ENCODE measurements around the gene ENDOD1.

ENDOD1 gene

DNA sequence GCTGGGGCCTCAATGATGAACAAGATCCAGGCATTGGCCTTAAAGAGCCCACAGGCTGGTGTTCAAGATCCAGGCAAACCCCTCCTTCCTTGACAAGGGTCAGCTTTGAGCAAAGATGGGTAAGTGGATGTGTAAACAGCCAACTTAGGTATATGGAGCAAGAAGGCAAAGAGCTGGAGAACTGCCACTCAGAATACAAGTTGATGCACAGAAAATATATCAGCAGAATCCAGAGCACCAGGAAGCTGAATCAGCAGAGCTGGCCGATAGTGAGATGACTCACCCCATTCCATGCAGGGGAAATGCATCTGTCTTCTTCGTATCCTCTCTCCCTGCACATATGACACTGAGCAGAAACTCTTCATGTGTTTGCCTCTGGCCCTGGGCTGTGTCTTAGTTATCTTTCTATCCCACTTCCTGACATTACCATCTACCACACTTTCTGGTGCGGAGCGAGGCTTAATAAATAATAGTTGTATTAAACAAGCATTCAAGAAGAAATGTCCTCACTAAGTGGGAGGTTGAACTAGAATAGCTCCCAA lies 57.8 kb downstream of the ENDOD1 start:
- peaks cover 33% of the 10 kb centered on the region for H3K4me1 ChIP-seq
- H3K36me3 ChIP-seq = no peaks in the 10 kb centered on the region
- peak overlapping the region; percentile 12; the same call in 1 of the 2 replicates for H3K4me3 ChIP-seq (ENCODE audit: low read depth, low read length)
- TF ChIP-seq, protein P1, sequence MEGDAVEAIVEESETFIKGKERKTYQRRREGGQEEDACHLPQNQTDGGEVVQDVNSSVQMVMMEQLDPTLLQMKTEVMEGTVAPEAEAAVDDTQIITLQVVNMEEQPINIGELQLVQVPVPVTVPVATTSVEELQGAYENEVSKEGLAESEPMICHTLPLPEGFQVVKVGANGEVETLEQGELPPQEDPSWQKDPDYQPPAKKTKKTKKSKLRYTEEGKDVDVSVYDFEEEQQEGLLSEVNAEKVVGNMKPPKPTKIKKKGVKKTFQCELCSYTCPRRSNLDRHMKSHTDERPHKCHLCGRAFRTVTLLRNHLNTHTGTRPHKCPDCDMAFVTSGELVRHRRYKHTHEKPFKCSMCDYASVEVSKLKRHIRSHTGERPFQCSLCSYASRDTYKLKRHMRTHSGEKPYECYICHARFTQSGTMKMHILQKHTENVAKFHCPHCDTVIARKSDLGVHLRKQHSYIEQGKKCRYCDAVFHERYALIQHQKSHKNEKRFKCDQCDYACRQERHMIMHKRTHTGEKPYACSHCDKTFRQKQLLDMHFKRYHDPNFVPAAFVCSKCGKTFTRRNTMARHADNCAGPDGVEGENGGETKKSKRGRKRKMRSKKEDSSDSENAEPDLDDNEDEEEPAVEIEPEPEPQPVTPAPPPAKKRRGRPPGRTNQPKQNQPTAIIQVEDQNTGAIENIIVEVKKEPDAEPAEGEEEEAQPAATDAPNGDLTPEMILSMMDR (IDR thresholded peaks at IDR 0.05; ENCODE audit: low read depth, low read length) = no peak
- H3K9me3 ChIP-seq = no peaks in the 10 kb centered on the region
- H3K27me3 ChIP-seq = no peaks in the 10 kb centered on the region
- peak; percentile 88 for DNase-seq

DNA sequence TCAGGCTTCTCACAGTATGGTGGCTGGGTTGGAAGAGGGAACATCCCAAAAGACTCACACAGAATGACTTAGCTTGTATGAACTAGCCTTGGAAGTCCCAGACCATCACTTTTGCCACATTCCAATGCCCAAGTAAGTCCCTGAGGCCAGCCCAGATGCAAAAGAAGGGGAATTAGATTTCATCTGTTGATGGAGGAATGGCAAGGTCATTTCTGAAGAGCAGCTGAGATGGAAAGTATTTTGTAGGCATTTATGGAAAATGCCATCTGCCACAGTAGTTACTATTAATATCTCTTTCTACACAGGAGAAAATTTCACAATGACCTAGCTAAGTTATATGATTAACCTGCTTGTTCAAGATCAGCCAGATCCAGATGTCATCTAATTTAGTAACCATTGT lies 58.8 kb downstream of the ENDOD1 start:
- Histone ChIP-seq H3K4me3 (ENCODE audit: low read depth, low read length) (no peak overlapping the region), H3K9me3 (no peaks in the 10 kb centered on the region), H3K36me3 (no peaks in the 10 kb centered on the region), H3K4me1 (peaks cover 33% of the 10 kb centered on the region), H3K27me3 (no peaks in the 10 kb centered on the region)
- TF ChIP-seq, protein P1 (IDR thresholded peaks at IDR 0.05; ENCODE audit: low read depth, low read length) = no peak
- no peak for DNase-seq

DNA sequence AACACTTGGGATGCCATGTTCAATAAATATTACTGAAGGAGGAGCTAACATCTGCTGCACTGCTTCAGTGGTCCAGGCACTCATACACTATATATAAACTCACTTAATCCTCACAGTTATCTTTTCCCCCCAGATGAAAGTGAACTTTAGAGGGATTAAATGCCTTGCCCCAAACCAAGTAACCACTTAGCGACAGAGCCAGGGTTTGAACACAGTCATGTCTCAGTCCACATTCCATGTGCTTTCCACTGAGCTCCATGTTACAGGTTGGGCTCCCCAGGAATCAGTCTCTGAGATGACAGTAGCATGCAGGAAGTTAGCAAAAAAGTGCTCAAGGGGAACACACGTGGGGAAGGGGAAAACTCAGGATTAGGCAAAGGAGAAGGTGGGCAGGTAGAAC lies 59.3 kb downstream of the ENDOD1 start:
- Histone ChIP-seq H3K9me3 (no peaks in the 10 kb centered on the region), H3K4me1 (peaks cover 33% of the 10 kb centered on the region), H3K36me3 (no peaks in the 10 kb centered on the region), H3K27me3 (no peaks in the 10 kb centered on the region), H3K4me3 (ENCODE audit: low read depth, low read length) (no peak overlapping the region)
- TF ChIP-seq, protein P1 (IDR thresholded peaks at IDR 0.05; ENCODE audit: low read depth, low read length) = no peak
- DNase-seq = no peak

DNA sequence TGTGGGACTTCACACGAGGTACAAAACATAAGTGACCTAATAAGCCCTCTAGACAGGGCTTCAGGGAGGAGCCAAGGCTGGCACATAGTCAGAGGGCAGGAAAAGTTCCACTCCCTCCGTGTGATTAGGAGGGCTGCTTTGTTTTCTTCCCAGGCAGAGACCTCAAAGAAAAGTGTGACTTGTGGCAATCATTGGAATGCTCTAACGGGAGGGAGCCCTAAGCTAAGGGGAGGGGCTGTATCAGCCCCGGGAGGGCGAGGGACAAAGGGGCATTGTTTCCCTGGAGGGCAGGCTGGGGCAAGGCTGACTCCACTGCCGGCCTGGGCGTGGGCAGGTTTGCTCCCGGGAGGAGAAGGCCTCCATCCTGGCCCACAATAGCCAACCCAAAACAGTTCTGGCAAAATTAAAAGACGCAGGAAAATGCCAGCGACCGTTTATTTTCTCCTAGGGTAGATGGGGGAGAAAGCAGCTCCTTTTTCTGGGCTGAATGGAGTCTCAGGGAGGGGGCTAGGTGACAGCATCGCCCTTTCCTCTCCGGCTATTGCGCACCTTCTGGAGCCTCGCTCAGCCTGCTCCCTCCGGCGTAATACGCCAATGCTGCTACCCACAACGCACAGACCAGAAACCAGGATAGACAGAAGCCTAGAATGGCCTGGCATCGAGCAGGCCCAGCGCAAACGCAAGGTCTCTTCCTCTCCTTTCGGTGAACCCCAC lies 60.2 kb downstream of the ENDOD1 start:
- no peaks in the 10 kb centered on the region for H3K36me3 ChIP-seq
- DNase-seq = no peak

DNA sequence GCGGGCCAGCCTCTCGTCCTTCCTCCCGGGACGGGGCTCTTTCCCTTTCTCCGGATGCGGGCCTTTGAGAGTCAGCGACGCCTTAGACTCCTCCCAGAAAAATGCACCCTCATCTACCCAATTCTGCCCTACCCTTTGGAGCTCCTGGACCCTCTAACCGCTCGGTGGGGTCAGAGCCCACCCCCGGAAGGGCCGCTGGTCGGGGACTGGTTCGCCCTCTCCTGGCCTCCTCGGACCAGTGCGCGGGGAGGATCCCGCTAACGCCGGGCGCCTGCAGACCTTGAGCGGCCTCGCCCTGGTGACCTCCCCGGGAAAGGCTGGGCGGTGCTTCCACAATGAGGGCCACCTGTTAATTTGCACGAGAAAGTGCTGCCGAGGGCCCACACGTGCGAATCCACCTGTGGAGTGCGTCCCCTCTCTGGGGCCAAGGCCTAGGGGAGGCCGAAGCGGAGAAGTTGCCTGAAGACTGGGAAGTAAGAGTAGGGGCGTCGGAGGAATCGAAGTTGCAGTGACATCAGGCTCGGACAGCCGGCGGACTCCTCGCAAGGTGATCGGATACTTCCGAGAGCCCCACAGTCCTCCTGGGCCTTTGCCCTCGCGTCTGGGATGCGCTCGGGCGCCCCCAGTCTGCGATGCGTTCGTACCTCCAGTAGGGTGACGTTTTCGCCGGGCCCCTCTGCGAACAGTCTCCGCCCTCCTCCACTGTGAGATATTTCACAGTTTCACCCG lies 61.5 kb downstream of the ENDOD1 start:
- Histone ChIP-seq H3K4me3 (ENCODE audit: low read depth, low read length) (no peak overlapping the region), H3K36me3 (no peaks in the 10 kb centered on the region), H3K27me3 (no peaks in the 10 kb centered on the region), H3K9me3 (no peaks in the 10 kb centered on the region), H3K4me1 (peaks cover 18% of the 10 kb centered on the region)
- DNase-seq = peak; percentile 89
- TF ChIP-seq, protein P1 (IDR thresholded peaks at IDR 0.05; ENCODE audit: low read depth, low read length) = peak; percentile 85

More for the DNA sequence above, 60.2 kb downstream of the ENDOD1 start:
- H3K9me3 ChIP-seq = no peaks in the 10 kb centered on the region
- no peaks in the 10 kb centered on the region for H3K27me3 ChIP-seq
- no peak overlapping the region for H3K4me3 ChIP-seq (ENCODE audit: low read depth, low read length)
- peaks cover 28% of the 10 kb centered on the region for H3K4me1 ChIP-seq
- TF ChIP-seq, protein P1 (IDR thresholded peaks at IDR 0.05; ENCODE audit: low read depth, low read length) = no peak

All from BE2C (cell line).